ENCODE results near the gene MET. TPM values are rescaled to one million over a fixed set of nuclear protein-coding genes. Genes with fewer than 3 reads are reported as not detected.

Gene MET
- total RNA-seq, 1 experiment from 2014 or later: 200 TPM

DNA sequence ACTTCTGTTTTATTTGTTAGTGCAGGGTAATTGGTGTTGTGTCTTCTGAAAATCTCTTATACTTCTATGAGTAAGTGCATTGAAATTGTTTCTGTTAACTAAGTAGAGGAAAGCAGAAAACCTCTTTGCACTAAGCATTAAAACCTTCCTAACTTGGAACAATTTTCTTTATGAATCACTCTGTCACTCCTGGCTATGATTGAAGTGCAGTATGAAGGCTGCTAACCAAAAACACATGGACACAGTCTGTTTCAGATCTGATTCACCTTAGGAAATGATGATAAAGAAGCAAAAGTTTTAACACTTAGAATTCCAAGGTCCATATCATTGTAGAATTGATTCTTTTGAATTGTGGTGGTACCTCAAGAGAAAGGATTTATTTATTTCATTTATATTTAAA is 41.9 kb downstream of the MET start:
- H4K20me1 ChIP-seq (ENCODE audit: insufficient read depth): no peaks in the 10 kb centered on the region
- no peak overlapping the region for H3K4me3 ChIP-seq (replicated peaks in 1 of 2; ENCODE audit: low read depth in 1 of 2, low read length in 2 of 2)
- RAD21 ChIA-PET (ENCODE audit: low non-redundant PET in 1 of 2, low total read pairs in 2 of 2, uncharacterized antibody in 2 of 2, unreplicated experiment in 2 of 2): no interaction called here
- TF ChIP-seq RAD21 (IDR thresholded peaks at IDR 0.05; ENCODE audit: low read depth) (no peak), SRF (IDR thresholded peaks at IDR 0.05; ENCODE audit: low read depth) (no peak), JUND (IDR thresholded peaks at IDR 0.05) (no peak), SP1 (IDR thresholded peaks at IDR 0.05; ENCODE audit: low read depth) (0 out of 2 replicates have a peak, but pooled peaks have one; percentile 8), EGR1 (IDR thresholded peaks at IDR 0.05; ENCODE audit: low read depth) (no peak), TCF7L2 (IDR thresholded peaks at IDR 0.05; ENCODE audit: borderline replicate concordance, extremely low read depth, insufficient read depth, insufficient read length) (no peak), SIN3A (IDR thresholded peaks at IDR 0.05; ENCODE audit: low read depth) (no peak), ZFX (IDR thresholded peaks at IDR 0.05) (no peak), POLR2AphosphoS5 (IDR thresholded peaks at IDR 0.05; ENCODE audit: low read depth, low read length) (0 out of 2 replicates have a peak, but pooled peaks have one; percentile 4), EZH2 (IDR thresholded peaks at IDR 0.05) (no peak), YY1 (IDR thresholded peaks at IDR 0.05; ENCODE audit: extremely low read depth, insufficient replicate concordance, low read depth, low read length) (no peak), CEBPB (IDR thresholded peaks at IDR 0.05; ENCODE audit: low read depth) (0 out of 2 replicates have a peak, but pooled peaks have one; percentile 14)
- TF ChIP-seq, protein P1, sequence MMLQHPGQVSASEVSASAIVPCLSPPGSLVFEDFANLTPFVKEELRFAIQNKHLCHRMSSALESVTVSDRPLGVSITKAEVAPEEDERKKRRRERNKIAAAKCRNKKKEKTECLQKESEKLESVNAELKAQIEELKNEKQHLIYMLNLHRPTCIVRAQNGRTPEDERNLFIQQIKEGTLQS (IDR thresholded peaks at IDR 0.05): no peak
- TF ChIP-seq, protein P2, sequence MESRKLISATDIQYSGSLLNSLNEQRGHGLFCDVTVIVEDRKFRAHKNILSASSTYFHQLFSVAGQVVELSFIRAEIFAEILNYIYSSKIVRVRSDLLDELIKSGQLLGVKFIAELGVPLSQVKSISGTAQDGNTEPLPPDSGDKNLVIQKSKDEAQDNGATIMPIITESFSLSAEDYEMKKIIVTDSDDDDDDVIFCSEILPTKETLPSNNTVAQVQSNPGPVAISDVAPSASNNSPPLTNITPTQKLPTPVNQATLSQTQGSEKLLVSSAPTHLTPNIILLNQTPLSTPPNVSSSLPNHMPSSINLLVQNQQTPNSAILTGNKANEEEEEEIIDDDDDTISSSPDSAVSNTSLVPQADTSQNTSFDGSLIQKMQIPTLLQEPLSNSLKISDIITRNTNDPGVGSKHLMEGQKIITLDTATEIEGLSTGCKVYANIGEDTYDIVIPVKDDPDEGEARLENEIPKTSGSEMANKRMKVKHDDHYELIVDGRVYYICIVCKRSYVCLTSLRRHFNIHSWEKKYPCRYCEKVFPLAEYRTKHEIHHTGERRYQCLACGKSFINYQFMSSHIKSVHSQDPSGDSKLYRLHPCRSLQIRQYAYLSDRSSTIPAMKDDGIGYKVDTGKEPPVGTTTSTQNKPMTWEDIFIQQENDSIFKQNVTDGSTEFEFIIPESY (IDR thresholded peaks at IDR 0.05; ENCODE audit: extremely low read depth, insufficient replicate concordance, low read length): no peak
- TF ChIP-seq, protein P3, sequence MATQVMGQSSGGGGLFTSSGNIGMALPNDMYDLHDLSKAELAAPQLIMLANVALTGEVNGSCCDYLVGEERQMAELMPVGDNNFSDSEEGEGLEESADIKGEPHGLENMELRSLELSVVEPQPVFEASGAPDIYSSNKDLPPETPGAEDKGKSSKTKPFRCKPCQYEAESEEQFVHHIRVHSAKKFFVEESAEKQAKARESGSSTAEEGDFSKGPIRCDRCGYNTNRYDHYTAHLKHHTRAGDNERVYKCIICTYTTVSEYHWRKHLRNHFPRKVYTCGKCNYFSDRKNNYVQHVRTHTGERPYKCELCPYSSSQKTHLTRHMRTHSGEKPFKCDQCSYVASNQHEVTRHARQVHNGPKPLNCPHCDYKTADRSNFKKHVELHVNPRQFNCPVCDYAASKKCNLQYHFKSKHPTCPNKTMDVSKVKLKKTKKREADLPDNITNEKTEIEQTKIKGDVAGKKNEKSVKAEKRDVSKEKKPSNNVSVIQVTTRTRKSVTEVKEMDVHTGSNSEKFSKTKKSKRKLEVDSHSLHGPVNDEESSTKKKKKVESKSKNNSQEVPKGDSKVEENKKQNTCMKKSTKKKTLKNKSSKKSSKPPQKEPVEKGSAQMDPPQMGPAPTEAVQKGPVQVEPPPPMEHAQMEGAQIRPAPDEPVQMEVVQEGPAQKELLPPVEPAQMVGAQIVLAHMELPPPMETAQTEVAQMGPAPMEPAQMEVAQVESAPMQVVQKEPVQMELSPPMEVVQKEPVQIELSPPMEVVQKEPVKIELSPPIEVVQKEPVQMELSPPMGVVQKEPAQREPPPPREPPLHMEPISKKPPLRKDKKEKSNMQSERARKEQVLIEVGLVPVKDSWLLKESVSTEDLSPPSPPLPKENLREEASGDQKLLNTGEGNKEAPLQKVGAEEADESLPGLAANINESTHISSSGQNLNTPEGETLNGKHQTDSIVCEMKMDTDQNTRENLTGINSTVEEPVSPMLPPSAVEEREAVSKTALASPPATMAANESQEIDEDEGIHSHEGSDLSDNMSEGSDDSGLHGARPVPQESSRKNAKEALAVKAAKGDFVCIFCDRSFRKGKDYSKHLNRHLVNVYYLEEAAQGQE (IDR thresholded peaks at IDR 0.05; ENCODE audit: low read depth): no peak
- no TSS peak for BruUV-seq (replicated peaks)
- ATAC-seq (no peak), DNase-seq (ENCODE audit: low read depth, low spot score) (no peak)
- no peaks in the 10 kb centered on the region for H3K27me3 ChIP-seq (ENCODE audit: insufficient read depth, low read length)
- POLR2A ChIA-PET: no interaction called here
- peaks cover 78 to 83% of the 10 kb centered on the region in 2 experiments for H3K4me1 ChIP-seq (ENCODE audit: control insufficient read depth in 1 of 2, insufficient read depth in 2 of 2, low read length in 2 of 2)
- peaks cover 0 to 38% of the 10 kb centered on the region in 2 experiments; a peak in 2 of 4 replicates for H3K36me3 ChIP-seq (ENCODE audit: control insufficient read depth in 1 of 2, insufficient read depth in 2 of 2, low read length in 2 of 2)
- CTCF ChIA-PET: no interaction called here
- peak overlapping the region; percentile 67 for H3K4me2 ChIP-seq (ENCODE audit: low read length)
- H3K9me2 ChIP-seq (ENCODE audit: insufficient read depth): no peaks in the 10 kb centered on the region
- peaks cover 95% of the 10 kb centered on the region for H3K79me2 ChIP-seq (ENCODE audit: insufficient read depth, low read length)
- peak overlapping the region; percentile 66 for H3K27ac ChIP-seq (ENCODE audit: low read depth, low read length)
- no peak overlapping the region for H2AFZ ChIP-seq (ENCODE audit: low read depth, low read length, poor library complexity, severe bottlenecking)
- 0 out of 2 replicates have a peak overlapping the region, but pooled peaks have one; percentile 0 for H3K9ac ChIP-seq (ENCODE audit: low read length)
- H3K9me3 ChIP-seq (ENCODE audit: control insufficient read depth in 1 of 2, insufficient read depth in 1 of 2, low read depth in 1 of 2, low read length in 2 of 2): no peaks in the 10 kb centered on the region
- intact Hi-C loops (cut with micrococcal nuclease): no loop called here

Measured in HCT116 (cell line).